Islet precursor cell (in vitro differentiated cells): Measurements from ENCODE around the gene VRK1.
"Not testable (repeated sequence)": the region's sequence is repeated elsewhere in the genome, so short reads cannot be mapped to it uniquely, and the experiment has no call there.

Experiments used
- DNase-seq: peaks from one replicate; pipeline ENCODE4 v3.0.0-alpha.2; 2018

Gene VRK1

GRCh38 chr14:96827290-96827689 lies 30.1 kb downstream of the VRK1 start:
- DNase-seq, result no peak

DNA sequence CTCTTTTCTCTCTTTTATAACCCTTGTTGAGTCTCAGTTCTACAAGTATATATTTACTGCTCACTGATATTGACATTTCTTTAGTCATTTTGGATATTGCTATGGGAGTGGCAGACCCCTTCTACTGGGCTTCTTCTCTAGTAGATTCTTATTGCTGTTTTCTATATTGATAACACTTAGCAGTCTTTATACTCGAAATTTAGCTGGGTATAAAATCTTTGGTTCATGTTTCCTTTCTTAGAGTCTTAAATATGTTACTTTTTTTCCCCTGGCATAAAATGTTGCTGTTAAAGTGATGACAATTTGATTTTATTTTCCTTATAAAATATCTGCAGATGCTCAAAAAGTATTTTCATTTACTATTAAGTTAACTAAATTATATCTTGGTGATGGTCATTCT lies 32.6 kb downstream of the VRK1 start:
- DNase-seq, result no peak

GRCh38 chr14:96830946-96831345 lies 33.8 kb downstream of the VRK1 start:
- DNase-seq, result no peak

DNA sequence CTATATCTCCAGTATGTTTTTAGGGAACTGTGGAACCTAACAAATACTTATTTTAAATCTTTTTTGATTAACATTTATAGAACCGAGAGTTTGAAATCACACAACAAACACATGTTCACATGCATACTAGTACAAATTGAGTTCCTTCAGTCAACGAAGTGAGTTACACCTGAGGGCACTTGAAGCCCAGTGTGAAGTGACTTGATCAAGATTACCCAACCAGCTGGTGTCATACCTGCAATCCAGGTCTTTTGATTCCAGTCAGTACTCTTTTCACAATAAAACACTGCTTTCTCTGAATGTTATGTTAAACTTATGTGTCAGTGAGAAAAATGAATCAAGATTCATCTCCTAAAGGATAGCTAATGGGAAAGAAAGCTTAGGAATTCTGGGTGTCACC lies 35.2 kb downstream of the VRK1 start:
- no peak for DNase-seq

DNA sequence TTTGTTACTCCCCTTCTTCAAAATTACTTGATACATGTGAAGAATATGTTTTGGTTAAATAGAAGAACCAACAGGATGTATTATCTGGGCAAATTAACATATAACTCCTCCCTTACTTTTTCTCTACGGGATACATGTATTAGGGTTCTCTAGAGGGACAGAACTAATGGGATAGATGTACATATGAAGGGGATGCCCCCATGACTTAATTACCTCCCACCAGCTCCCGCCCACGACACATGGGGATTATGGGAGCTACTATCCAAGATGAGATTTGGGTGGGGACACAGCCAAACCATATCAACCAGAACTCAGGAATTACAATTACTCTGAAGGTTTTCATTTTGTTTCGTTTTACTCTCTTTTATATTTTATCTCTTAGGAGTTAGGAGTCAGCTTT lies 41.3 kb downstream of the VRK1 start:
- no peak for DNase-seq

GRCh38 chr14:96839251-96839650 lies 42.1 kb downstream of the VRK1 start:
- DNase-seq, result no peak

DNA sequence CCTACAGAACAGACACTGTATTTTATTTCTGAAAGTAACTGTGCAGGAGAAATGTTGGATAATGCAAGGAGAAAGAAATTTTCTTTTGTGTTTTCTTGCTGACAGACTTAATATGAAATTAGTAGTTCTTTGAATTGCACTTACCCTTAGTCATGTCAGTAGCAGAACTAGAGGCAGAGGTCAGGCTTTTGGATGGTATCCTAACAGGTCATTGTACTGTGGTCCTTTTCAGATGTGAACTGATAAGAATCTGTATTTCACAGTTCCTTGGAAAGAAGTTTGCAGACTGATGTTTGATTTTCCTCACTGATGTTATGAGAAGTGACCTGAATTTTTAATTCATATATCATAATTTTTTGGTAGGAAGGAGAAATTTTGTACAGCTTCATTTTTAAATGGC lies 46.0 kb downstream of the VRK1 start:
- DNase-seq, result no peak

DNA sequence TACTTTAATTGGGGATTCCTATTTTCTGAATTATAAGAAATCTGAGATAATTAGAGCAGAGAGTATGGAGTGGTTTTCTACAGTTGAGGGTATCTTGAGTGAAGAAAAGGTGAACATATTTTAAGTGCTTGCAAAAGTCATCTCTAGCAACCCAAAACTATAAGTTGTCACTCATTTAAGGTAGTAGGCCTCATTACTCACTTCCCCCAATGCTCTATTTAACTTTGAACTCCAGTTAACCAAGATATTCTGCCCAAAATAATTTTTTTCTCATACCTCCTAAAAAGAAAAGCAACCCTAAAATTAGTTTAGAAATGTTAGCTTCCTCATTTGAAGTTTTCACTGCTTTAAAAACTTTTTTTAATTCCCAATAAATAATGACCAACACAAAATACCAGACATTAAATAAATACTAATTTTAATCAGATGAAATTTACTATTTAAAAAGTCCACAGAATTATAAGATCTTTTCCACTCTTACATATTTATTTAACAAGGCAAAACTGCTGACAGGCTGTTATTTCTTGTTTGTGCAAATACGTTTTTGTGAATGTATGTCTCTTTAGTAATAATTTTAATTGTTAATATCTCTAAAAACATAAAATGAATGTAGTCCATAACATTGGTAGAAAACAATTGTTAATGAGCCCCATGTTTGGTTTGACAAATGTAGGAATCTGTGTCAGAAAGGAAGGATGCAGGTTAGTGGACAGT lies 47.8 kb downstream of the VRK1 start:
- no peak for DNase-seq

DNA sequence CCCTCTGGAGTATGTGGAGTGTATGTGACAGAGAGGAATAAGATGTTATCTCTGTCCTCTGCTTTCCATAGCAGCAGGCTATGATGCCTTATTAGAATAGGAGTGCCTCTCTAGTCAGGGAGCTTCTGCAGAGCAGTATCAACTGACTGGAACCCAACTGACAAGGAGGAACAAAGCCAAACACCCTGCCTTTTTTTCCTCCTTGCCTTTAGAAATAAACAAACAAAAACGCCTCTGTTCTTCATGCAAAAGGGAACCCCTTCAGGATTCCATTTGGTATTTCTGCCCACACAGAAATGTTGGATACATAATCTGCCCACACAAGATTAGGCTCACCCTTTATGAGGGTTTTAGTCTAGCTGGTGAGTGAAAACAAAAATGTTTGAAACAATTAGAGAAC lies 50.3 kb downstream of the VRK1 start:
- no peak for DNase-seq

- DNase-seq, result no peak
These were observed 50.8 kb downstream of the VRK1 start for GRCh38 chr14:96848011-96848410.

- DNase-seq, result no peak
These were observed 52.6 kb downstream of the VRK1 start for GRCh38 chr14:96849733-96850132.

DNA sequence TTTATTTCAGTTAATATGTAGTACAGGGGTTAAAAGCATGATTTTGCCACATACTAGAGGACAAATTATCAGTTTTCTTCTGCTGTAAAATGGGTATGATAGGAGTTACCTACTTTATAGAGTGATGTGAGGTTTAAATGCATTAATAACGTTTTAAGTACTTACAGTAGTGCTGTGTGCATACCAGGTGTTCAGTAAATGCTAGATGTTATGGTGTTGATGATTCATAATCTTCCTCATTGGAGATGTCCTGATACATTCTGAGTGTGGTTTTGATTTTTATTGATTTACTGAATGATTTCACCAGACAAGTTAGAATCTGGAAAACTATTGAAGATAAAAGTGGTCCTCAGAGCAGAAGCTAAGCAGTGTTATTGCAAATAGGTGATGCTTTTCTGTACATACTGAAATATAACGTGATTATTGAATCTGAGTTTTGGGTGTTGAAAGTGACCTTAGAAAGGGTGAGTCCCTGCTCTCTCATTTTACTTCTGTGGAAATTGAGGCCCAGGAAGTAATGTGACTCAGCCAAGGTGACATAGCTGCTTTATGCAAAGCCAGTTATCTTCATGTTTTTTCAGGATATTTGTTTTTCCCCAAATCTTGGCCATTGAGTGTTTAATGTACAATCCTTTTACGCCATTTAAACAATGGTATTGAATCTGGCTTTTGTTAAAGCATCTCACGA lies 54.7 kb downstream of the VRK1 start:
- DNase-seq, result no peak

- no peak for DNase-seq
These were observed 55.7 kb downstream of the VRK1 start for GRCh38 chr14:96852823-96853422.

DNA sequence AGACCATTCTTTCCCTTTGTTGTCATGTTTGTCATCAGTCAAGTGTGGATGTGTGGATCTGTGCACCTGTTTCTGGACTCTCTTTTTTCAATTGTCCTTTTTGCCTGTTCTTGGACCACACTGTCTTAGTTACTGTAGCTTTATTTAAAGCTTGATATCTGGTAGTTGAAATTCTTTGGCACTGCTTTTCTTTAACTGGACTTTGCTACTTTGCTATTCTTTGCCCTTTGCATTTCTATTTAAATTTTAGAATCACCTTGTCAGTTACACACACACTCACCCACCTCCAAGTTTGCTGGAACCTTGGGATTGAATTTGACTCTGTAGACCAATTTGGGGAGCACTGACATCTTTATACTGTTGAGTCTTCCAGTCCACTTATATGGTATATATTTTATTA lies 61.5 kb downstream of the VRK1 start:
- no peak for DNase-seq

- peak; percentile 77 for DNase-seq
These were observed 64.6 kb downstream of the VRK1 start for GRCh38 chr14:96861568-96862310.

DNA sequence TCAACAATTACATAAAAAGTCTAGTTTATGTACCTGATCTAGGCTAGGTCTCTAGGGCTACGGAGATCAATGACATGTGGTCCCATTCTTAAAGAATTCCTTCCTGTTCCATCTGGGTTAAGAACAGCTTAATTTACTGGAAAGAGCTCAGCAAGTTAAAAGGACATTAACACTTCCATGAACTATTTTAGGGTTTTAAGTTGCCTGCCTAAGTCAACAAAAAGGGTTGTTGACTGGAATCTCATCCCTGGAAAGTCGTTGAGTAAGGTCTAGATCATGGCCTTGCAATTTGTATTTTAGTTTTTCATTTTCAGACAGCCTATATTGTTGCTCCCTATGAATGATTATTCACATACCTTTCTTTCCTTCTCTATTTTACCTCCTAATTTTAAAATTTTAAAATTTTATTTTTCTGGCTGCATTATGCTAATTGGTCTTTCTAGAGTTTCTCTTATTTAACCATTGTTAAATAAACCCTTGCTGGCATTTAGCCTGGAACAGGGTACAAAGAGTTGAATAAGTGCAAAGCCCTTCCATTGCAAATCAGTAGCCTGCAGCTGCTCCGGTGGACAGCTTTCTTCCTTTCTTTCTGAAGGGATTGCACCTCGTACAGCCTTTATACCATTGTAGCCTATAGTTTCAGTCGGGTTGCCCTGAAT lies 66.3 kb downstream of the VRK1 start:
- DNase-seq, result no peak

- DNase-seq, result no peak
These were observed 66.8 kb downstream of the VRK1 start for GRCh38 chr14:96863986-96864330.

DNA sequence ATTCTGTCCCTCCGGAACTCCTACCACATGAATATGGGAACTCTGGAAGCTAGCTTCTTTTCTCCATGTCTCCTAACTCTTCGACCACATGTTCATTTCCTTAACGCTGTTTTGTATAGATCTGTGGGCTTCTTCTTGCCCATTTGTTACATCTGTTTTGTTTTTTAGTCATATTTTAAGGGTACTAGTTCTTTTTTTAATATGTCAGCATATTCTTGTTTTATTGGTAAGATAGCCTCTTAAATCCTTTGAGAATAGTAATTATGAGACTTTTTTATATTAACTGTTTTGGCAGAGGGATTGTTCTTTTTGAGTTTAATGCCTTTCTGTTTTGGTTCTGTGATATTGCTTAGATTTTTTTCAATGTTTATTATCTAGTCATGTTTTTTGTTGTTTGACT lies 70.5 kb downstream of the VRK1 start:
- DNase-seq, result no peak

DNA sequence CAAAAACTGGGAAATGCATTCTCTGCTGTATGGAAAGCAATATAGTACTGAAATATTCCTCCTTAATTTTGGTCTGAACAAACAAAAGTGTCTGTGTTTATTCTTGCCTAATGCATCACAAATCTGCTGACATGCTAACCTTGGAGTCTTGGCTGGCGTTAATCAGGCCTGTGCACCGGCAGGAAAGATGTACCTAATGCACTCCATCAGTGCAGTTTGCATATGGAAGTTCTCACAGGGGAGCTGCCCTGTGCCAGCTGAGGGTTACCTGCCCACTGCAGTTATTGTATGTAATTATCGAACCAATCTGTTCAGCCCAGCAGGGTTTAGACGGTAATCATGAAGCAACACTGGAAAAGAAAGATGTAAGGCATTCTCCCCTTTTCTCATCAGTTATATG lies 76.9 kb downstream of the VRK1 start:
- DNase-seq, result no peak

- DNase-seq, result no peak
These were observed 79.6 kb downstream of the VRK1 start for GRCh38 chr14:96876747-96877146.

DNA sequence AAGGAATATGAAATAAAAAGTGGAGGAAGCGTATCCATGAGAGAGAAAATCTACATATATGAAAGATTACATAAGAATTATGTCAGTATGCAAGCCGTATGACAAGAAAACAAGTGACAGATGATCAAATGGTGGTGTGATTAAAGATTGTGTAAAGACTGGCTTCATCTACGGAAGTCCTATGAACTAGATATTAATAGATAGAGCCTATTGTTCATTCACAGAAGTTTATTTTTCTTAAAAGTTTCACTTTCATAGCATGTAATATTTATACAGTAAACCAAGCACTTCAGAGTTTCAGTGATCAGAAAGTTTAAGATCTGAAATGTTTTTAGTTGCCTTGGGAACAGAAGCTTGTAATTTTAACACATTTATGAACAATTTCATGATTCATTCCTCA lies 84.5 kb downstream of the VRK1 start:
- DNase-seq, result no peak

DNA sequence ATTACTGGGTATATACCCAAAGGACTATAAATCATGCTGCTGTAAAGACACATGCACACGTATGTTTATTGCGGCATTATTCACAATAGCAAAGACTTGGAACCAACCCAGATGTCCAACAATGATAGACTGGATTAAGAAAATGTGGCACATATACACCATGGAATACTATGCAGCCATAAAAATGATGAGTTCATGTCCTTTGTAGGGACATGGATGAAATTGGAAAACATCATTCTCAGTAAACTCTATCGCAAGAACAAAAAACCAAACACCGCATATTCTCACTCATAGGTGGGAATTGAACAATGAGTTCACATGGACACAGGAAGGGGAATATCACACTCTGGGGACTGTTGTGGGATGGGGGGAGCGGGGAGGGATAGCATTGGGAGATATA lies 86.8 kb downstream of the VRK1 start:
- DNase-seq, result not testable (repeated sequence)

DNA sequence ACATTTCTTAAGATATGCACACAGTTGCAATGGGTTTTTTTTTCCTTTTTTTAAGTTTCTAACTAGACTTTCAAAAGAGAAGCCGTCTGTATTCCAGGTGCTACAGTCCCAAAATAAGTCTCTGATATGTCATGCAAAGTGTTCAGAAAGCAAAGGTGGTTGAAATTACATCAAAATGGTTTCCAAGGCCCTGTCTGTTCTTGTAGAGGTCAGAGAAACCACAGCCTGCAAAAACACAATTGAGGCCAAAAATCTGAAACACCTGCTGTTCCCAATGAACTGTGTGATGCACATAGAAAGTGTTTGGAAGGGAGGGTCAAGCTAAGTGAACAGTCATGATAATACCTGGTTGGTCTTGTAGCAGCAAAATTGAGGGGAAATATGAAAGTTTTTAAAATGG lies 91.0 kb downstream of the VRK1 start:
- DNase-seq, result no peak
